Adrenal gland (tissue), 19 donors: ENCODE data around the gene MT1A. TPM values are rescaled to one million over a fixed set of nuclear protein-coding genes. Genes with fewer than 3 reads are reported as not detected.

Experiments
- DNase-seq, 7 donors: peaks; one replicate each; pipeline ENCODE4 v3.0.0-alpha.2; 2019 to 2020
- H3K27ac ChIP-seq, 5 donors: fragments of 200-600 bp; sonication (generic) in 4 of 5; 1 replicate in 3 of 5; 2 replicates in 2 of 5; pipeline versions ENCODE4 v1.5.1 to v1.8.0; 2016 to 2020; ENCODE audit warnings: mild to moderate bottlenecking in 1 of 5
- H3K27me3 ChIP-seq: fragments of 200-600 bp; 2 replicates; pipeline ENCODE4 v1.8.0; 2021
- H3K36me3 ChIP-seq, 2 donors: fragments of 200-600 bp; replicated peaks in 1 of 2; 1 replicate in 1 of 2; 2 replicates in 1 of 2; pipeline versions ENCODE4 v1.5.1 to v1.8.0; 2018 to 2022
- H3K4me1 ChIP-seq, 2 donors: fragments of 200-600 bp; replicated peaks in 1 of 2; 1 replicate in 1 of 2; 2 replicates in 1 of 2; pipeline versions ENCODE4 v1.5.1 to v1.8.0; 2018 to 2021
- H3K4me3 ChIP-seq, 4 donors: fragments of 200-600 bp; sonication (generic) in 3 of 4; one replicate each; pipeline ENCODE4 v1.5.1; 2016 to 2018
- H3K9me3 ChIP-seq, 3 donors: fragments of 200-600 bp; sonication (generic) in 1 of 3; replicated peaks in 1 of 3; 1 replicate in 2 of 3; 2 replicates in 1 of 3; pipeline versions ENCODE4 v1.5.1 to v1.8.0; 2016 to 2021
- POLR2A ChIP-seq, 2 donors: fragments of 450-650 bp; IDR thresholded peaks; one replicate each; pipeline ENCODE4 v1.6.1; 2017; ENCODE audit warnings: antibody characterized with exemption in 2 of 2, mild to moderate bottlenecking in 2 of 2, moderate library complexity in 1 of 2
- WGBS, 4 donors: extraction: QIAGEN DNeasy Blood & Tissue Kit in 2 of 4; methylation state at CpG; one replicate each; pipeline versions ENCODE4 v1.1.5 to v1.1.7; 2013 to 2017; 5-methylcytosine and 5-hydroxymethylcytosine counted together
- intact Hi-C, 2 donors: fragments of 100-400 bp; cut with DNase I; formaldehyde crosslinking; loops; one replicate each; pipeline versions ENCODE4 v1.14.1 to v1.15.0; 2022 to 2023
- long read RNA-seq, 10 donors: library from polyadenylated mRNA in 3 of 10; unstranded in 2 of 10; stranded (forward) in 1 of 10; transcript quantifications; one replicate each; pipeline ENCODE4 v2.0.0 and lab custom pipeline, GENCODE V29; 2021 to 2026
- polyA plus RNA-seq, 3 donors: library from polyadenylated mRNA; stranded (reverse); fragments of 200-250 nt in 2 of 3; fragments of 350-450 nt in 1 of 3; fragmentation: Illumina TruSeq in 1 of 3; extraction: RNeasy Lipid Tissue Mini Kit (QIAGEN cat#74804) in 1 of 3; gene quantifications; one replicate each; pipeline ENCODE4 v1.2.3, GENCODE V29; 2013 to 2014
- total RNA-seq, 9 donors: library from RNA; depleted of rRNA in 4 of 9; stranded (reverse); fragments of >200 nt in 4 of 9; fragments of 120-200 nt in 1 of 9; fragmentation: NEBNext Ultra II Directional in 1 of 9; extraction: Animal tissue kit (Norgen Biotek cat#: 25700) in 1 of 9; gene quantifications; one replicate each; pipeline versions ENCODE4 v1.1.0 to v1.2.4, GENCODE V29; 2013 to 2023
- TF ChIP-seq, protein P1 (sequence below), 6 experiments: fragments of 450-650 bp in 4 of 6; fragments of 200-600 bp in 2 of 6; sonication (generic) in 1 of 6; IDR thresholded peaks; 1 replicate in 5 of 6; 2 replicates in 1 of 6; pipeline versions ENCODE4 v1.5.1 to v1.8.0; 2016 to 2021; ENCODE audit warnings: antibody characterized with exemption in 6 of 6, mild to moderate bottlenecking in 2 of 6, moderate library complexity in 1 of 6
- donor health status: healthy with polysubstance abuse.
- donor health status: Bipolar disorder and iron deficiency.
- donor health status: DM: yes; HTN: yes; CAD: no.
- donor health status: DM: no; HTN: no; CAD: no.
- donor health status: DM: no; HTN: no; CAD: no.
- donor health status: DM: yes; HTN: yes; CAD: no.

The MT1A gene
- total RNA-seq: 100 to 1,000 TPM in 1 of 9 donors, 10 to 100 TPM in 4, 1 to 10 TPM in 3, not detected in 1; 6.9 to 107 (median 15.9) TPM
- polyA plus RNA-seq: 100 to 1,000 TPM in 2 of 3 donors, 10 to 100 TPM in 1; 16.5 to 273 (median 100) TPM
- long read RNA-seq, donor 1, transcript MT1A-201 (3 exons, 396 nt): major isoform, 46 of 60 reads
- long read RNA-seq, donor 1, partial matches to known transcripts: 0 of 60 reads
- long read RNA-seq, donor 1, other reads (novel, unspliced or antisense): 14 of 60 reads
- long read RNA-seq, donor 2, partial matches to known transcripts: 0 of 4 reads
- long read RNA-seq, donor 2, other reads (novel, unspliced or antisense): 0 of 4 reads
- long read RNA-seq, donor 3, transcript MT1A-201 (3 exons, 396 nt): major isoform, 74 of 116 reads
- long read RNA-seq, donor 3, partial matches to known transcripts: 20 of 116 reads
- long read RNA-seq, donor 3, other reads (novel, unspliced or antisense): 22 of 116 reads
- long read RNA-seq, donor 4, transcript MT1A-201 (3 exons, 396 nt): major isoform, 5 of 8 reads
- long read RNA-seq, donor 4, partial matches to known transcripts: 0 of 8 reads
- long read RNA-seq, donor 4, other reads (novel, unspliced or antisense): 3 of 8 reads
- long read RNA-seq, donor 5, partial matches to known transcripts: 1 of 4 reads
- long read RNA-seq, donor 5, other reads (novel, unspliced or antisense): 0 of 4 reads
- long read RNA-seq, donor 6, partial matches to known transcripts: 0 of 2 reads
- long read RNA-seq, donor 6, other reads (novel, unspliced or antisense): 0 of 2 reads
- long read RNA-seq, donor 7, transcript MT1A-201 (3 exons, 396 nt): major isoform, 34 of 44 reads
- long read RNA-seq, donor 7, partial matches to known transcripts: 0 of 44 reads
- long read RNA-seq, donor 7, other reads (novel, unspliced or antisense): 10 of 44 reads
- long read RNA-seq, donor 8, transcript MT1A-201 (3 exons, 396 nt): major isoform, 22 of 29 reads
- long read RNA-seq, donor 8, partial matches to known transcripts: 0 of 29 reads
- long read RNA-seq, donor 8, other reads (novel, unspliced or antisense): 7 of 29 reads
- long read RNA-seq, donor 9, transcript MT1A-201 (3 exons, 396 nt): major isoform, 14 of 14 reads
- long read RNA-seq, donor 9, partial matches to known transcripts: 0 of 14 reads
- long read RNA-seq, donor 9, other reads (novel, unspliced or antisense): 0 of 14 reads
- long read RNA-seq, donor 10, transcript MT1A-201 (3 exons, 396 nt): major isoform, 11 of 11 reads
- long read RNA-seq, donor 10, partial matches to known transcripts: 0 of 11 reads
- long read RNA-seq, donor 10, other reads (novel, unspliced or antisense): 0 of 11 reads

DNA sequence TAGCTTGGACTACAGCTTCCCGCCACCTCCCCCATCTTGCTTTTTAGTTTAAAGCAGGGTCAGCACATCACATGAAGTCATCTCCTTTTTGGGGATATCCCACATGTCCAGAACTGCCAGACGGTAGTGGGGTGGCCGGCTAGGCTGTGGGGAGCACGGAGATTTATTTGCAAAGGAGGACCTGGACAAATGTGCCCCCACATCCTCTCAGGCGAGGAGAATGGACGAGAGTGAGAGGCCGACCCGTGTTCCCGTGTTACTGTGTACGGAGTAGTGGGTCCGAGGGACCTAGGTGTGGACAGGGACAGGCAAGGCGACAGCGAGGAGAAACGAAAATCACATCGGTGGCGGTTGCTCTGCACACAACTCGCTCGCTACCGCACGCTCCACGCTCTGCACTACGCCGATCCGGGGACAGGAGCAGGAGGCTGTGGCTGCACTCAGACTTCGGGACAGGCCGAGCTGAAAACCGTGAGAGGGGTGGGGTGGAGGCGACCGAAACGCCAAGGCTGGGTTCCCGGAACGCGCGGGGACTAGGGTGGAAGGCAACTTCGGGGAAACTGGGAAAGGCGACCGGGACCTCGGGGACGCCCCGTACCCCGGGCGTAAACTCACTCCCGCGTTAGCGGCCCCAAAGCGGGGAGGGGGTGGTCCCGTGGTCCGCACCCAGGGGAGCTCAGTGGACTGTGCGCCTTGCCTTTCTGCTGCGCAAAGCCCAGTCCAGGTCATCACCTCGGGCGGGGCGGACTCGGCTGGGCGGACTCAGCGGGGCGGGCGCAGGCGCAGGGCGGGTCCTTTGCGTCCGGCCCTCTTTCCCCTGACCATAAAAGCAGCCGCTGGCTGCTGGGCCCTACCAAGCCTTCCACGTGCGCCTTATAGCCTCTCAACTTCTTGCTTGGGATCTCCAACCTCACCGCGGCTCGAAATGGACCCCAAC lies at the start of gene MT1A:
TSS of gene MT1A (plus strand) at position 853 of the 937 bp plus-strand sequence. CDS start at position 926, 73 bp downstream.
- H3K27me3 ChIP-seq: peaks cover 7% of the 10 kb centered on the region
- H3K27ac ChIP-seq: peak within 1 kb of the TSS in 1 of 5 donors; percentile 76
- H3K4me3 ChIP-seq: peak within 1 kb of the TSS in 1 of 4 donors; percentile 59
- no peaks in the 10 kb centered on the region for H3K9me3 ChIP-seq
- WGBS, 4 donors: 22 to 48% (median 31%) methylated on average over 24 to 68 of the region's 68 CpGs
- peak; percentile 56 to 81 (median 78) for DNase-seq
- no peaks in the 10 kb centered on the region for H3K36me3 ChIP-seq
- intact Hi-C loops: no loop called here
- TF ChIP-seq POLR2A (IDR thresholded peaks at IDR 0.05): peak; percentile 32 to 40
- TF ChIP-seq, protein P1, sequence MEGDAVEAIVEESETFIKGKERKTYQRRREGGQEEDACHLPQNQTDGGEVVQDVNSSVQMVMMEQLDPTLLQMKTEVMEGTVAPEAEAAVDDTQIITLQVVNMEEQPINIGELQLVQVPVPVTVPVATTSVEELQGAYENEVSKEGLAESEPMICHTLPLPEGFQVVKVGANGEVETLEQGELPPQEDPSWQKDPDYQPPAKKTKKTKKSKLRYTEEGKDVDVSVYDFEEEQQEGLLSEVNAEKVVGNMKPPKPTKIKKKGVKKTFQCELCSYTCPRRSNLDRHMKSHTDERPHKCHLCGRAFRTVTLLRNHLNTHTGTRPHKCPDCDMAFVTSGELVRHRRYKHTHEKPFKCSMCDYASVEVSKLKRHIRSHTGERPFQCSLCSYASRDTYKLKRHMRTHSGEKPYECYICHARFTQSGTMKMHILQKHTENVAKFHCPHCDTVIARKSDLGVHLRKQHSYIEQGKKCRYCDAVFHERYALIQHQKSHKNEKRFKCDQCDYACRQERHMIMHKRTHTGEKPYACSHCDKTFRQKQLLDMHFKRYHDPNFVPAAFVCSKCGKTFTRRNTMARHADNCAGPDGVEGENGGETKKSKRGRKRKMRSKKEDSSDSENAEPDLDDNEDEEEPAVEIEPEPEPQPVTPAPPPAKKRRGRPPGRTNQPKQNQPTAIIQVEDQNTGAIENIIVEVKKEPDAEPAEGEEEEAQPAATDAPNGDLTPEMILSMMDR (IDR thresholded peaks at IDR 0.05): no peak
- H3K4me1 ChIP-seq: peaks cover 0 to 11% of the 10 kb centered on the region in 2 donors

GRCh38 chr16:56588781-56589140 lies 49.7 kb upstream of the MT1A start:
- no peaks in the 10 kb centered on the region for H3K9me3 ChIP-seq
- H3K36me3 ChIP-seq: no peaks in the 10 kb centered on the region
- no peaks in the 10 kb centered on the region for H3K27me3 ChIP-seq
- WGBS, 4 donors: 27 to 29% (median 28%) methylated on average over 9 of the region's 9 CpGs
- TF ChIP-seq POLR2A (IDR thresholded peaks at IDR 0.05): no peak
- TF ChIP-seq, protein P1 (IDR thresholded peaks at IDR 0.05): no peak
- intact Hi-C loops: no loop called here
- peaks cover 7 to 12% of the 10 kb centered on the region in 2 donors for H3K4me1 ChIP-seq
- peak overlapping the region in 2 of 4 donors; percentile 13 to 51 for H3K4me3 ChIP-seq
- DNase-seq: no peak
- H3K27ac ChIP-seq: no peak overlapping the region

- WGBS, 4 donors: 0 to 6% (median 4%) methylated on average over 37 to 87 of the region's 87 CpGs
- Histone ChIP-seq H3K27me3 (no peaks in the 10 kb centered on the region), H3K4me3 (peak within 1 kb of the TSS in 2 of 4 donors; percentile 13 to 51), H3K27ac (peak within 1 kb of the TSS in 1 of 5 donors; percentile 7), H3K4me1 (peaks cover 7 to 12% of the 10 kb centered on the region in 2 donors), H3K36me3 (no peaks in the 10 kb centered on the region), H3K9me3 (no peaks in the 10 kb centered on the region)
- peak in 1 of 2 donors; percentile 50 for TF ChIP-seq POLR2A (IDR thresholded peaks at IDR 0.05)
- TF ChIP-seq, protein P1 (IDR thresholded peaks at IDR 0.05): peak in 1 of 6 experiments; percentile 9
- peak; percentile 44 to 64 (median 58) for DNase-seq
- intact Hi-C loops: no loop called here
Measured at GRCh38 chr16:56589141-56590039, 49.1 kb upstream of the MT1A start, which contains the start of gene MT3. TSS of gene MT3 (plus strand) at chr16:56589528. CDS start at chr16:56589591, 63 bp downstream.
